DND-41 (cell line): ENCODE measurements around the gene ERCC6L2.

ENCODE experiments used
- ATAC-seq: fragments of 200-7000 bp; cut with Tn5 transposase; 3 replicates; pipeline ENCODE4 v1.9.1; 2021; ENCODE audit warnings: low read depth; ENCODE audit not compliant: insufficient read depth
- DNase-seq: peaks from one replicate; pipeline ENCODE4 v3.0.0-alpha.2; 2020
- H2AFZ ChIP-seq: 2 replicates; pipeline ENCODE4 v1.6.0; 2012; ENCODE audit warnings: low read depth, low read length
- H3K27ac ChIP-seq: 2 replicates; pipeline ENCODE4 v1.5.1; 2012; ENCODE audit warnings: low read length, inconsistent platforms
- H3K27me3 ChIP-seq: fragments of 200-600 bp; sonication (generic); 2 replicates; pipeline ENCODE4 v1.6.0; 2012; ENCODE audit warnings: low read length, mild to moderate bottlenecking, inconsistent platforms; ENCODE audit not compliant: insufficient read depth, poor library complexity
- H3K36me3 ChIP-seq: 2 replicates; pipeline ENCODE4 v1.5.1; 2012; ENCODE audit warnings: low read length, inconsistent platforms; ENCODE audit not compliant: insufficient read depth
- H3K4me1 ChIP-seq: 2 replicates; pipeline ENCODE4 v1.5.1; 2012; ENCODE audit warnings: mild to moderate bottlenecking, low read length; ENCODE audit not compliant: insufficient read depth
- H3K4me2 ChIP-seq: 2 replicates; pipeline ENCODE4 v1.6.0; 2012; ENCODE audit warnings: mild to moderate bottlenecking, moderate library complexity, low read length, inconsistent platforms; ENCODE audit not compliant: insufficient read depth
- H3K4me3 ChIP-seq, 2 experiments: fragments of 200-600 bp in 1 of 2; shearing (Covaris generic) in 1 of 2; 2 replicates each; pipeline ENCODE4 v1.5.1; 2012 to 2016; ENCODE audit warnings: inconsistent platforms in 2 of 2, low read length in 2 of 2, mild to moderate bottlenecking in 2 of 2, low read depth in 1 of 2, moderate library complexity in 1 of 2
- H3K79me2 ChIP-seq: 2 replicates; pipeline ENCODE4 v1.6.0; 2012; ENCODE audit warnings: low read length, inconsistent platforms; ENCODE audit not compliant: insufficient read depth
- H3K9ac ChIP-seq: 2 replicates; pipeline ENCODE4 v1.6.0; 2012; ENCODE audit warnings: low read depth, mild to moderate bottlenecking, inconsistent platforms, low read length, moderate library complexity
- H3K9me3 ChIP-seq: 2 replicates; pipeline ENCODE4 v1.5.1; 2012; ENCODE audit warnings: low read length, moderate library complexity, mild to moderate bottlenecking, inconsistent platforms; ENCODE audit not compliant: insufficient read depth, severe bottlenecking
- H4K20me1 ChIP-seq: 2 replicates; pipeline ENCODE4 v1.6.0; 2012; ENCODE audit warnings: low read length; ENCODE audit not compliant: insufficient read depth
- EZH2 ChIP-seq: IDR thresholded peaks from 3 replicates; pipeline ENCODE4 v1.6.1; 2012; ENCODE audit warnings: borderline replicate concordance, low read depth, mild to moderate bottlenecking, moderate library complexity, low read length, inconsistent platforms; ENCODE audit not compliant: severe bottlenecking
- TF ChIP-seq, protein P1 (sequence below): IDR thresholded peaks from 2 replicates; pipeline ENCODE4 v1.5.1; 2012; ENCODE audit warnings: borderline replicate concordance, low read length, moderate library complexity, mild to moderate bottlenecking; ENCODE audit not compliant: poor library complexity, severe bottlenecking; ENCODE audit errors: extremely low read depth

The ERCC6L2 gene

DNA sequence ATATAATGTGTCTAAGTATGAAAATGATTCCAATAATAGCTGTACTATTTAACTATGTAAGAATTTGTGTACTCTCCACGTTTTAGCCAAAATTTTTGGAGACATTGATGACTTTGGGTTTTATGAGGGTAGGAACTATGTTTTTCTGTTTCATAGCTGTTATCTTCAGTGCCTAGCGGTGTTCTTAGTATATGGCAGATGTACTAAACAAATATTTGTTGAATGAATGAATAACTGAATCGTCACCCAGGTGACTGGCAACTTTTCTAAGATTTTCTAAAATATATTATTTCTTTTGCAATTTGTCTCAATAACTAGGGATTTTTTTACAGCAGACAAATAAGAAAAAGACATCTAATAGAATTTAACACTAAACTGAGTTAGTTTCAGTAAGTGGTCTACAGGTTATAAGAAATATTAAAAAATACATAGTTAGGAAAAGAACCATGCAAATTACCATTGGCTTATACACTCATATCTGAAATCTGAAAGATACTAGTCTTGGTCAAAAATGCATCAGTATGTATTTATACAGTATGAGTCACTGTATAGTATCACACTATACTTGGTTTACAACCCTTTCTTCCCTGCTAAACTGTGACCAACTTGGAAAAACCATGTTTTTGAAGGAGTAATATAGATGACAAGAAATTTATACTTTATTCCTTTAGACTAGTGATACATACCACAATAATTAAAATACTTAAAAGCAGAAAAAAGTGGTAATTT, 10.5 kb upstream of the ERCC6L2 start:
- Histone ChIP-seq H3K4me2 (no peak overlapping the region), H3K27ac (no peak overlapping the region), H3K79me2 (no peaks in the 10 kb centered on the region), H3K9me3 (peaks cover 7% of the 10 kb centered on the region), H4K20me1 (no peaks in the 10 kb centered on the region), H2AFZ (no peak overlapping the region), H3K4me3 (no peak overlapping the region), H3K27me3 (no peaks in the 10 kb centered on the region), H3K4me1 (no peaks in the 10 kb centered on the region), H3K36me3 (no peaks in the 10 kb centered on the region), H3K9ac (no peak overlapping the region)
- DNase-seq (no peak), ATAC-seq (no peak)
- TF ChIP-seq EZH2: no peak
- TF ChIP-seq, protein P1, sequence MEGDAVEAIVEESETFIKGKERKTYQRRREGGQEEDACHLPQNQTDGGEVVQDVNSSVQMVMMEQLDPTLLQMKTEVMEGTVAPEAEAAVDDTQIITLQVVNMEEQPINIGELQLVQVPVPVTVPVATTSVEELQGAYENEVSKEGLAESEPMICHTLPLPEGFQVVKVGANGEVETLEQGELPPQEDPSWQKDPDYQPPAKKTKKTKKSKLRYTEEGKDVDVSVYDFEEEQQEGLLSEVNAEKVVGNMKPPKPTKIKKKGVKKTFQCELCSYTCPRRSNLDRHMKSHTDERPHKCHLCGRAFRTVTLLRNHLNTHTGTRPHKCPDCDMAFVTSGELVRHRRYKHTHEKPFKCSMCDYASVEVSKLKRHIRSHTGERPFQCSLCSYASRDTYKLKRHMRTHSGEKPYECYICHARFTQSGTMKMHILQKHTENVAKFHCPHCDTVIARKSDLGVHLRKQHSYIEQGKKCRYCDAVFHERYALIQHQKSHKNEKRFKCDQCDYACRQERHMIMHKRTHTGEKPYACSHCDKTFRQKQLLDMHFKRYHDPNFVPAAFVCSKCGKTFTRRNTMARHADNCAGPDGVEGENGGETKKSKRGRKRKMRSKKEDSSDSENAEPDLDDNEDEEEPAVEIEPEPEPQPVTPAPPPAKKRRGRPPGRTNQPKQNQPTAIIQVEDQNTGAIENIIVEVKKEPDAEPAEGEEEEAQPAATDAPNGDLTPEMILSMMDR: no peak

DNA sequence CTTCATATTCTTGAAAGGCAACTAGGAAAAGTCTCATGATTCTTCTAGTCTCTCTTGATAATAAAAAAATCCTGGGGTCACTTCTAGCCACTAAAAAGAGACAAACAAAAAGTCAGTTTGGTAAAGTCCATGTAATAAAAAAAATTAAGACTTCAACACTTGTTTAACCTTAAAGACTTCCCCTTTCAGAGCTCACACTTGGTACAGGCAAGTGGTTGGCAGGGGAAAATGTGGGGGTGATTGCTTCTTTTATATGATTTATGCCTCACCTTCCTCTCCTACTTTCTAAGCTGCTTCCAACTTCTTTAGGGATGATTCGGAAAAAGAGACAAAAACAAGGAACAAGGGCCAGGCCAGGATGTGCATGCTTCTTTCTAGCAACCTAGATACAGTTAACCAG, 5.1 kb upstream of the ERCC6L2 start:
- Histone ChIP-seq H2AFZ (no peak overlapping the region), H3K9ac (no peak overlapping the region), H3K9me3 (no peaks in the 10 kb centered on the region), H3K79me2 (peaks cover 22% of the 10 kb centered on the region), H3K4me3 (no peak overlapping the region), H3K4me2 (no peak overlapping the region), H3K27ac (no peak overlapping the region), H3K27me3 (no peaks in the 10 kb centered on the region), H4K20me1 (0 out of 2 replicates have a peak, but pooled peaks cover 3% of the 10 kb centered on the region), H3K36me3 (no peaks in the 10 kb centered on the region), H3K4me1 (peaks cover 16% of the 10 kb centered on the region)
- no peak for DNase-seq
- no peak for ATAC-seq
- TF ChIP-seq, protein P1: no peak

DNA sequence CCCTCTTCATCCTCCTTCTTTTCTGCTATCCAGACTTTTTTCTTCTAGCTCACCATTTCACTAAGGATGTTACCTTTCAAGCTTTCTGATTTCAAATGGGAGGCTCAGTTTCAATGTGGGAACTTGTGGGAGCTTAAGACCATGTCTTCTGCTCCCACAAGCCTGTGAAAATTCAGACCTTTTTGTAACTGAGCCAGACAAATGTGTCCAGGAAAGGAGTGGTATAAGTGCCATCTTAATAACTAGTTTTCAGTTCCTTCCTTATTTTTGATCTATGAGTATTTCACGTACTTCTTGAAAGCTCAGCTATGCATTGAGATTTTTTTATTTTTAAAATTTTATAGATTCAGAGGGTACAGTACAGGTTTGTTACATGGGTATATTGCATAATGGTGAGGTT, 4.6 kb upstream of the ERCC6L2 start:
- ATAC-seq: no peak
- no peak overlapping the region for H3K4me2 ChIP-seq

More for the DNA sequence above, 4.6 kb upstream of the ERCC6L2 start:
- H3K36me3 ChIP-seq: peaks cover under 1% of the 10 kb centered on the region; the same call in 1 of the 2 replicates
- H3K27me3 ChIP-seq: no peaks in the 10 kb centered on the region
- TF ChIP-seq, protein P1: no peak
- TF ChIP-seq EZH2: no peak
- H3K9me3 ChIP-seq: no peaks in the 10 kb centered on the region
- no peak overlapping the region for H3K9ac ChIP-seq
- peaks cover 16% of the 10 kb centered on the region for H3K4me1 ChIP-seq
- no peak overlapping the region for H3K4me3 ChIP-seq
- peaks cover 22% of the 10 kb centered on the region for H3K79me2 ChIP-seq
- H3K27ac ChIP-seq: no peak overlapping the region
- 0 out of 2 replicates have a peak, but pooled peaks cover 3% of the 10 kb centered on the region for H4K20me1 ChIP-seq
- H2AFZ ChIP-seq: no peak overlapping the region
- no peak for DNase-seq
